MCF 10A (cell line): ENCODE data around the gene S1PR5. TPM values are rescaled to one million over a fixed set of nuclear protein-coding genes. Genes with fewer than 3 reads are reported as not detected.

Source experiments
- BruUV-seq: library from RNA; stranded (reverse); fragments of 400-500 nt; replicated peaks from 2 replicates; lab custom pipeline; 2021; lab: Mats Ljungman, UMichigan
- CTCF ChIA-PET: fragments of 300-600 bp; sonication (Branson Sonifier 250); formaldehyde crosslinking; extraction: SDS; loops from one replicate; lab custom pipeline; 2021; ENCODE audit warnings: antibody characterized with exemption, inconsistent platforms; lab: Yijun Ruan, JAX
- POLR2A ChIA-PET: fragments of 300-600, 350-650 bp; sonication (Branson Sonifier 250); formaldehyde crosslinking; extraction: SDS; loops from one replicate; lab custom pipeline; 2020; ENCODE audit warnings: antibody characterized with exemption, inconsistent platforms; lab: Yijun Ruan, JAX
- DNase-seq: peaks from one replicate; pipeline ENCODE4 v3.0.0-alpha.2; 2018; ENCODE audit not compliant: unreplicated experiment
- H3K27ac Mint-ChIP-seq: one replicate; pipeline ENCODE4 v1.8.0; 2022; ENCODE audit warnings: mild to moderate bottlenecking, low read depth, mixed read lengths; ENCODE audit not compliant: unreplicated experiment
- H3K27me3 Mint-ChIP-seq: one replicate; pipeline ENCODE4 v1.8.0; 2022; ENCODE audit warnings: mixed read lengths; ENCODE audit not compliant: insufficient read depth, unreplicated experiment
- H3K36me3 Mint-ChIP-seq: one replicate; pipeline ENCODE4 v1.8.0; 2022; ENCODE audit warnings: mild to moderate bottlenecking, moderate library complexity, mixed read lengths; ENCODE audit not compliant: insufficient read depth, unreplicated experiment
- H3K4me1 Mint-ChIP-seq: one replicate; pipeline ENCODE4 v1.8.0; 2022; ENCODE audit warnings: mixed read lengths; ENCODE audit not compliant: insufficient read depth, unreplicated experiment
- H3K4me3 Mint-ChIP-seq: one replicate; pipeline ENCODE4 v1.8.0; 2022; ENCODE audit warnings: mild to moderate bottlenecking, moderate library complexity, mixed read lengths; ENCODE audit not compliant: unreplicated experiment
- H3K9me3 Mint-ChIP-seq: one replicate; pipeline ENCODE4 v1.8.0; 2022; ENCODE audit warnings: mixed read lengths; ENCODE audit not compliant: unreplicated experiment
- CTCF ChIP-seq: fragments of 200-600 bp; IDR thresholded peaks from one replicate; pipeline ENCODE4 v1.8.0; 2022; ENCODE audit warnings: antibody characterized with exemption, mild to moderate bottlenecking; ENCODE audit not compliant: unreplicated experiment
- intact Hi-C: fragments of 100-400 bp; cut with micrococcal nuclease; formaldehyde crosslinking; loops from 2 replicates; pipeline ENCODE4 v1.14.1; 2022
- total RNA-seq: library from RNA; stranded (reverse); gene quantifications from 2 replicates; pipeline ENCODE4 v1.2.3, GENCODE V29; 2022

Gene S1PR5
- total RNA-seq, 1 experiment from 2014 or later, result not detected

GRCh38 chr19:10520652-10521318, 3.5 kb upstream of the S1PR5 start:
- POLR2A ChIA-PET, result no interaction called here
- no TSS peak for BruUV-seq
- Mint-ChIP-seq H3K4me1 (no peaks in the 10 kb centered on the region), H3K27me3 (peaks cover 22% of the 10 kb centered on the region), H3K9me3 (no peaks in the 10 kb centered on the region), H3K27ac (no peak overlapping the region), H3K36me3 (no peaks in the 10 kb centered on the region), H3K4me3 (no peak overlapping the region)
- peak; percentile 59 for DNase-seq
- no peak for TF ChIP-seq CTCF
- CTCF ChIA-PET, result interaction anchor here (0.7 to 1.7 kb wide), 3 partner anchors 10 to 98 kb away, joined by 3 read pairs; no protein-coding TSS in a partner anchor
- intact Hi-C loops, result no loop called here

GRCh38 chr19:10519421-10519820, 2.2 kb upstream of the S1PR5 start:
- H3K9me3 Mint-ChIP-seq, result no peaks in the 10 kb centered on the region
- ChIA-PET POLR2A (no interaction called here), CTCF (interaction anchor here (0.8 to 0.9 kb wide), 2 partner anchors 47 to 96 kb away, joined by 3 read pairs; no protein-coding TSS in a partner anchor)
- TF ChIP-seq CTCF, result no peak
- no peak for DNase-seq
- peak overlapping the region; percentile 29 for H3K4me3 Mint-ChIP-seq
- BruUV-seq, result no TSS peak
- peaks cover 22% of the 10 kb centered on the region for H3K27me3 Mint-ChIP-seq
- H3K27ac Mint-ChIP-seq, result no peak overlapping the region
- H3K4me1 Mint-ChIP-seq, result no peaks in the 10 kb centered on the region
- no peaks in the 10 kb centered on the region for H3K36me3 Mint-ChIP-seq
- intact Hi-C loops, result no loop called here

GRCh38 chr19:10518444-10519361, 1.5 kb upstream of the S1PR5 start:
- intact Hi-C loops, result no loop called here
- BruUV-seq, result no TSS peak
- Mint-ChIP-seq H3K9me3 (no peaks in the 10 kb centered on the region), H3K36me3 (no peaks in the 10 kb centered on the region), H3K4me3 (peak overlapping the region; percentile 51), H3K27me3 (peaks cover 22% of the 10 kb centered on the region), H3K27ac (no peak overlapping the region), H3K4me1 (no peaks in the 10 kb centered on the region)
- DNase-seq, result no peak
- POLR2A ChIA-PET, result no interaction called here
- CTCF ChIA-PET, result interaction anchor here (0.9 kb wide), 2 partner anchors 10 to 95 kb away, joined by 3 to 4 read pairs; no protein-coding TSS in a partner anchor
- no peak for TF ChIP-seq CTCF
